ENCODE data around the gene CNTN6. TPM values are rescaled to one million over a fixed set of nuclear protein-coding genes. Genes with fewer than 3 reads are reported as not detected.

The CNTN6 gene
- total RNA-seq, 1 donor from 2014 or later: not detected

GRCh38 chr3:1197051-1197450, 104.2 kb downstream of the CNTN6 start:
- intact Hi-C loops (cut with DNase I): no loop called here
- H3K4me1 ChIP-seq: no peaks in the 10 kb centered on the region
- TF ChIP-seq CTCF (IDR thresholded peaks at IDR 0.05): no peak
- H3K36me3 ChIP-seq: no peaks in the 10 kb centered on the region
- H3K9me3 ChIP-seq: no peaks in the 10 kb centered on the region
- H3K4me3 ChIP-seq: no peak overlapping the region
- no peaks in the 10 kb centered on the region for H3K27me3 ChIP-seq
- DNase-seq (ENCODE audit: low spot score in 2 of 2): no peak
- H3K27ac ChIP-seq: no peak overlapping the region

GRCh38 chr3:1200371-1200770, 107.5 kb downstream of the CNTN6 start:
- no peak for DNase-seq (ENCODE audit: low spot score in 2 of 2)
- no peak overlapping the region for H3K4me3 ChIP-seq
- H3K4me1 ChIP-seq: no peaks in the 10 kb centered on the region
- no peaks in the 10 kb centered on the region for H3K36me3 ChIP-seq
- H3K9me3 ChIP-seq: no peaks in the 10 kb centered on the region
- TF ChIP-seq CTCF (IDR thresholded peaks at IDR 0.05): no peak
- no peak overlapping the region for H3K27ac ChIP-seq
- no peaks in the 10 kb centered on the region for H3K27me3 ChIP-seq
- intact Hi-C loops (cut with DNase I): no loop called here

GRCh38 chr3:1207904-1208303, 115.1 kb downstream of the CNTN6 start:
- no peaks in the 10 kb centered on the region for H3K36me3 ChIP-seq
- H3K4me3 ChIP-seq: no peak overlapping the region
- H3K27ac ChIP-seq: no peak overlapping the region
- no peaks in the 10 kb centered on the region for H3K9me3 ChIP-seq
- H3K4me1 ChIP-seq: no peaks in the 10 kb centered on the region
- no peak for DNase-seq (ENCODE audit: low spot score in 2 of 2)
- no peaks in the 10 kb centered on the region for H3K27me3 ChIP-seq
- no peak for TF ChIP-seq CTCF (IDR thresholded peaks at IDR 0.05)
- intact Hi-C loops (cut with DNase I): no loop called here

- H3K36me3 ChIP-seq: no peaks in the 10 kb centered on the region
- H3K27ac ChIP-seq: no peak overlapping the region
- no peaks in the 10 kb centered on the region for H3K27me3 ChIP-seq
- no peaks in the 10 kb centered on the region for H3K9me3 ChIP-seq
- TF ChIP-seq CTCF (IDR thresholded peaks at IDR 0.05): no peak
- H3K4me3 ChIP-seq: no peak overlapping the region
- no peaks in the 10 kb centered on the region for H3K4me1 ChIP-seq
- DNase-seq (ENCODE audit: low spot score in 2 of 2): no peak
- intact Hi-C loops (cut with DNase I): no loop called here
These were observed 122.1 kb downstream of the CNTN6 start for GRCh38 chr3:1214933-1215332.

- DNase-seq (ENCODE audit: low spot score in 2 of 2): no peak
- H3K9me3 ChIP-seq: no peaks in the 10 kb centered on the region
- intact Hi-C loops (cut with DNase I): no loop called here
- no peaks in the 10 kb centered on the region for H3K36me3 ChIP-seq
- no peaks in the 10 kb centered on the region for H3K27me3 ChIP-seq
- H3K4me3 ChIP-seq: no peak overlapping the region
- no peak overlapping the region for H3K27ac ChIP-seq
- no peaks in the 10 kb centered on the region for H3K4me1 ChIP-seq
- TF ChIP-seq CTCF (IDR thresholded peaks at IDR 0.05): no peak
These were observed 124.0 kb downstream of the CNTN6 start for GRCh38 chr3:1216856-1217255.

GRCh38 chr3:1227111-1227510, 134.3 kb downstream of the CNTN6 start:
- no peaks in the 10 kb centered on the region for H3K9me3 ChIP-seq
- no peak overlapping the region for H3K27ac ChIP-seq
- no peak for DNase-seq (ENCODE audit: low spot score in 2 of 2)
- no peaks in the 10 kb centered on the region for H3K4me1 ChIP-seq
- no peak for TF ChIP-seq CTCF (IDR thresholded peaks at IDR 0.05)
- H3K36me3 ChIP-seq: no peaks in the 10 kb centered on the region
- no peak overlapping the region for H3K4me3 ChIP-seq
- no peaks in the 10 kb centered on the region for H3K27me3 ChIP-seq
- intact Hi-C loops (cut with DNase I): no loop called here
